ENCODE results near the gene KCTD21.

- TF ChIP-seq, protein P1, sequence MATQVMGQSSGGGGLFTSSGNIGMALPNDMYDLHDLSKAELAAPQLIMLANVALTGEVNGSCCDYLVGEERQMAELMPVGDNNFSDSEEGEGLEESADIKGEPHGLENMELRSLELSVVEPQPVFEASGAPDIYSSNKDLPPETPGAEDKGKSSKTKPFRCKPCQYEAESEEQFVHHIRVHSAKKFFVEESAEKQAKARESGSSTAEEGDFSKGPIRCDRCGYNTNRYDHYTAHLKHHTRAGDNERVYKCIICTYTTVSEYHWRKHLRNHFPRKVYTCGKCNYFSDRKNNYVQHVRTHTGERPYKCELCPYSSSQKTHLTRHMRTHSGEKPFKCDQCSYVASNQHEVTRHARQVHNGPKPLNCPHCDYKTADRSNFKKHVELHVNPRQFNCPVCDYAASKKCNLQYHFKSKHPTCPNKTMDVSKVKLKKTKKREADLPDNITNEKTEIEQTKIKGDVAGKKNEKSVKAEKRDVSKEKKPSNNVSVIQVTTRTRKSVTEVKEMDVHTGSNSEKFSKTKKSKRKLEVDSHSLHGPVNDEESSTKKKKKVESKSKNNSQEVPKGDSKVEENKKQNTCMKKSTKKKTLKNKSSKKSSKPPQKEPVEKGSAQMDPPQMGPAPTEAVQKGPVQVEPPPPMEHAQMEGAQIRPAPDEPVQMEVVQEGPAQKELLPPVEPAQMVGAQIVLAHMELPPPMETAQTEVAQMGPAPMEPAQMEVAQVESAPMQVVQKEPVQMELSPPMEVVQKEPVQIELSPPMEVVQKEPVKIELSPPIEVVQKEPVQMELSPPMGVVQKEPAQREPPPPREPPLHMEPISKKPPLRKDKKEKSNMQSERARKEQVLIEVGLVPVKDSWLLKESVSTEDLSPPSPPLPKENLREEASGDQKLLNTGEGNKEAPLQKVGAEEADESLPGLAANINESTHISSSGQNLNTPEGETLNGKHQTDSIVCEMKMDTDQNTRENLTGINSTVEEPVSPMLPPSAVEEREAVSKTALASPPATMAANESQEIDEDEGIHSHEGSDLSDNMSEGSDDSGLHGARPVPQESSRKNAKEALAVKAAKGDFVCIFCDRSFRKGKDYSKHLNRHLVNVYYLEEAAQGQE (IDR thresholded peaks at IDR 0.05; ENCODE audit: insufficient read depth in 1 of 2, low read depth in 2 of 2, low read length in 2 of 2), result no peak
- TF ChIP-seq POLR2AphosphoS5 (IDR thresholded peaks at IDR 0.05; ENCODE audit: low read depth, low read length) (no peak), SIN3A (IDR thresholded peaks at IDR 0.05; ENCODE audit: borderline replicate concordance, insufficient read depth, low read length) (no peak), TAF1 (IDR thresholded peaks at IDR 0.05; ENCODE audit: borderline replicate concordance, insufficient read depth, low read length) (no peak)
These were observed 4.5 kb upstream of the KCTD21 start for GRCh38 chr11:78192911-78193351.
